Left lung (tissue), 10 donors: ENCODE measurements around the gene MEF2B. TPM values are rescaled to one million over a fixed set of nuclear protein-coding genes. Genes with fewer than 3 reads are reported as not detected.
A peak's percentile ranks its signal among the peaks of the same experiment; 100 is the strongest.

Source experiments
- ATAC-seq: fragments of 200-7000 bp; cut with Tn5 transposase; one replicate; pipeline ENCODE4 v1.9.1; 2020; ENCODE audit warnings: moderate library complexity
- DNase-seq, 4 donors: peaks; one replicate each; pipeline ENCODE4 v3.0.0-alpha.2; 2013 to 2020
- H3K27ac ChIP-seq, 2 donors: fragments of 200-600 bp; sonication (generic) in 1 of 2; one replicate each; pipeline versions ENCODE4 v1.5.0 to v1.8.0; 2020 to 2021
- H3K27me3 ChIP-seq, 2 donors: fragments of 200-600 bp; sonication (generic) in 1 of 2; one replicate each; pipeline versions ENCODE4 v1.5.0 to v1.8.0; 2020 to 2021
- H3K36me3 ChIP-seq, 2 donors: fragments of 200-600 bp; sonication (generic) in 1 of 2; one replicate each; pipeline versions ENCODE4 v1.5.0 to v1.8.0; 2020 to 2021
- H3K4me1 ChIP-seq, 2 donors: fragments of 200-600 bp; one replicate each; pipeline ENCODE4 v1.8.0; 2021
- H3K4me3 ChIP-seq, 2 donors: fragments of 200-600 bp; sonication (generic) in 1 of 2; one replicate each; pipeline versions ENCODE4 v1.5.0 to v1.8.0; 2020 to 2021; ENCODE audit warnings: mild to moderate bottlenecking in 1 of 2
- H3K9me3 ChIP-seq, 2 donors: fragments of 200-600 bp; sonication (generic) in 1 of 2; one replicate each; pipeline versions ENCODE4 v1.5.0 to v1.8.0; 2020 to 2021
- CTCF ChIP-seq, 2 donors: fragments of 200-600 bp; sonication (generic) in 1 of 2; IDR thresholded peaks; one replicate each; pipeline versions ENCODE4 v1.5.0 to v1.8.0; 2021; ENCODE audit warnings: antibody characterized with exemption in 2 of 2
- intact Hi-C, 2 donors: fragments of 100-400 bp; cut with DNase I; formaldehyde crosslinking; loops; one replicate each; pipeline versions ENCODE4 v1.11.2 to v1.14.2; 2022
- polyA plus RNA-seq, 6 donors: library from polyadenylated mRNA; unstranded; fragments of 120-200 nt; gene quantifications; one replicate each; pipeline ENCODE4 v1.2.1, GENCODE V29; 2013; ENCODE audit not compliant: insufficient read length in 6 of 6
- total RNA-seq, 2 donors: library from RNA; stranded (reverse); fragmentation: NEBNext Ultra II Directional; extraction: Animal tissue kit (Norgen Biotek cat#: 25700); gene quantifications; one replicate each; pipeline ENCODE4 v1.2.1, GENCODE V29; 2021
- donor health status: DM: no; HTN: yes; CAD: no.
- donor health status: DM: no; HTN: no; CAD: no.

MEF2B gene
- total and polyA plus RNA-seq, 8 donors: 1.1 to 3.7 (median 2.1) TPM

GRCh38 chr19:19123386-19123785, 46.7 kb downstream of the MEF2B start:
- Histone ChIP-seq H3K4me3 (no peak overlapping the region), H3K27me3 (no peaks in the 10 kb centered on the region), H3K27ac (no peak overlapping the region), H3K4me1 (no peaks in the 10 kb centered on the region), H3K9me3 (peaks cover 0 to 10% of the 10 kb centered on the region in 2 donors), H3K36me3 (peaks cover 0 to 31% of the 10 kb centered on the region in 2 donors)
- intact Hi-C loops: no loop called here
- DNase-seq (no peak), ATAC-seq (no peak)
- no peak for TF ChIP-seq CTCF (IDR thresholded peaks at IDR 0.05)

- H3K27ac ChIP-seq: no peak overlapping the region
- intact Hi-C loops: no loop called here
- H3K36me3 ChIP-seq: peaks cover 0 to 32% of the 10 kb centered on the region in 2 donors
- no peaks in the 10 kb centered on the region for H3K27me3 ChIP-seq
- H3K4me3 ChIP-seq: no peak overlapping the region
- DNase-seq: no peak
- no peak for TF ChIP-seq CTCF (IDR thresholded peaks at IDR 0.05)
- ATAC-seq: no peak
- H3K9me3 ChIP-seq: peaks cover 0 to 10% of the 10 kb centered on the region in 2 donors
- H3K4me1 ChIP-seq: no peaks in the 10 kb centered on the region
Measured at GRCh38 chr19:19122902-19123301, 47.2 kb downstream of the MEF2B start.

GRCh38 chr19:19121371-19121770, 48.7 kb downstream of the MEF2B start:
- H3K27ac ChIP-seq: no peak overlapping the region
- H3K27me3 ChIP-seq: no peaks in the 10 kb centered on the region
- H3K36me3 ChIP-seq: peaks cover 0 to 32% of the 10 kb centered on the region in 2 donors
- intact Hi-C loops: no loop called here
- no peak for ATAC-seq
- no peak overlapping the region for H3K4me3 ChIP-seq
- TF ChIP-seq CTCF (IDR thresholded peaks at IDR 0.05): no peak
- peak in 1 of 4 donors; percentile 42 for DNase-seq
- peaks cover 0 to 10% of the 10 kb centered on the region in 2 donors for H3K9me3 ChIP-seq
- H3K4me1 ChIP-seq: no peaks in the 10 kb centered on the region

GRCh38 chr19:19120308-19121231, 49.5 kb downstream of the MEF2B start:
- H3K4me3 ChIP-seq: no peak overlapping the region
- ATAC-seq (peak; percentile 63), DNase-seq (peak in 2 of 4 donors; percentile 44 to 76)
- H3K27me3 ChIP-seq: no peaks in the 10 kb centered on the region
- H3K4me1 ChIP-seq: no peaks in the 10 kb centered on the region
- H3K36me3 ChIP-seq: peaks cover 0 to 32% of the 10 kb centered on the region in 2 donors
- peaks cover 0 to 10% of the 10 kb centered on the region in 2 donors for H3K9me3 ChIP-seq
- intact Hi-C loops: no loop called here
- no peak for TF ChIP-seq CTCF (IDR thresholded peaks at IDR 0.05)
- no peak overlapping the region for H3K27ac ChIP-seq
